Activated naive CD4-positive, alpha-beta T cell treated with anti-CD3 and anti-CD28 coated beads for 36 hours (primary cell): ENCODE data around the gene BOD1L1. TPM values are rescaled to one million over a fixed set of nuclear protein-coding genes. Genes with fewer than 3 reads are reported as not detected.

Experiments used
- CTCF ChIA-PET: fragments of 350-600 bp; sonication (Branson Sonifier 250); formaldehyde crosslinking; loops from one replicate; lab custom pipeline; 2021; ENCODE audit warnings: antibody characterized with exemption; lab: Charles Lee
- DNase-seq: peaks from one replicate; pipeline ENCODE4 v3.0.0-alpha.2; 2020
- H3K27ac Mint-ChIP-seq: one replicate; pipeline ENCODE4 v1.8.0; 2021; ENCODE audit warnings: mild to moderate bottlenecking, mixed read lengths
- H3K27me3 Mint-ChIP-seq: one replicate; pipeline ENCODE4 v1.8.0; 2021; ENCODE audit warnings: low read depth, mixed read lengths
- H3K36me3 Mint-ChIP-seq: one replicate; pipeline ENCODE4 v1.8.0; 2021; ENCODE audit warnings: low read depth, mixed read lengths
- H3K4me1 Mint-ChIP-seq: one replicate; pipeline ENCODE4 v1.8.0; 2021; ENCODE audit warnings: low read depth, mixed read lengths
- H3K4me3 Mint-ChIP-seq: one replicate; pipeline ENCODE4 v1.8.0; 2021; ENCODE audit warnings: mild to moderate bottlenecking, moderate library complexity, mixed read lengths
- H3K9me3 Mint-ChIP-seq: one replicate; pipeline ENCODE4 v1.8.0; 2021; ENCODE audit warnings: mixed read lengths
- intact Hi-C: fragments of 100-400 bp; cut with micrococcal nuclease; formaldehyde crosslinking; loops from one replicate; pipeline ENCODE4 v1.15.1; 2023
- total RNA-seq, 2 experiments: library from RNA; stranded (reverse); gene quantifications; one replicate each; pipeline ENCODE4 v1.2.3, GENCODE V29; 2021

The BOD1L1 gene
- total RNA-seq, 2 experiments from 2014 or later = 24.2 to 24.3 TPM

DNA sequence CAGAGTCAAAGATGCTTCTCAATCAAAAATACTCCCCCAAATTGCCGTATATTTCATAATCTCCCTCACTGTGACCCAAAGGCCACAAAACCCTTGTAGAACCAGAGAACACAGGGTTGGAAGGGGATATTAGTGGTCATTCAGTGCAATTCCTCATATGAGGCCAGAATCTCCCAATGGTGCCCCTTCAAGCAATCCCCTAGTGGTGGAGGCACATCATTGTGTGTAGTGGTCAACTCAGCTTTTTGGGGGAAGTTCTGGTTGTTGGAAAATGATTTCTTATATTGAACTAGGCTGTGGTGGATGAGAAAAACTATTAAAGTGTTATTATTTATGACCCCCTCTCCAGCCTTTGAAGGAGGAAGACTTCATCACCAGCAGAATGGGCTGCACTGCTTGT, 17.6 kb upstream of the BOD1L1 start:
- Mint-ChIP-seq H3K4me1 (peaks cover 2% of the 10 kb centered on the region), H3K36me3 (no peaks in the 10 kb centered on the region), H3K27me3 (peaks cover 22% of the 10 kb centered on the region), H3K27ac (no peak overlapping the region), H3K9me3 (no peaks in the 10 kb centered on the region), H3K4me3 (no peak overlapping the region)
- DNase-seq = no peak
- CTCF ChIA-PET = interaction anchor here (7.4 kb wide), 1 partner anchor 10 kb away, joined by 49 read pairs; no protein-coding TSS in a partner anchor
- intact Hi-C loops = no loop called here

DNA sequence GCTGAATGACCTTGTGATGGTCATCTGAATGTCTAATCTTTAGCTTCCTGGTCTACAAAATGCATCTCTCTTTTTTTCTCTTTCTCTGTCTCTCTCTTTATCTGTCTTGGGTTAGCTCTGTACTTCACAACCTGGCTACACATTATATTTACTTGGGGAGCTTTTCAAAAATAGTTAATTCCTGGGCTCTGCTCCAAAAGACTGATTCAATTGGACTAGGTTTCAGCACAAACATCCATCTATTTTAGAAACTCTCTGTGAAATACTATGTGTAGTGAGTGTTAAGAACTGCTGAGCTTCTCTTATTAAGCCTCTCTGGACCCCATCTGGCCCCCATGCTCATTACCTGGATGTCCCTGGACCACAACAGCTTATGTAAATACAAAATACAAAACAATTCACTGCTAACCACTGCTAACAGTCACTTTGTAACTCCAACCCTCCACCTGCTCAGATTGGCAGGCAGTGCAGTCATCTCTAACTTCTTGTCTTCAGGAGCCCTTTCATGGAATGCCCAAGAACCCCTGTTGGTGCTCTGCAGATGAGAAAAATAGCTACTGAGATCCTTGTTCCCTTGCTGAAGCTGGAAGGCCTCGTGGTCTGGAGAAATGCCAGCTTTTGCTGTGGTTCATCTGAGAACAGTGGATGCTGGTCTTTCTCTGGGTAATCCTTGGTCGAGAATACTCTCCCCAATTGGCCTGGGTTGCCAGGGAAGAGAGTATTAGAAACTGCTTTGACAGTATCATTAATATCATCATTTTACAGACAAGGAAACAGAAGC, 14.8 kb upstream of the BOD1L1 start:
- no peak for DNase-seq
- no peaks in the 10 kb centered on the region for H3K36me3 Mint-ChIP-seq
- intact Hi-C loops = no loop called here
- H3K27ac Mint-ChIP-seq = no peak overlapping the region
- no peak overlapping the region for H3K4me3 Mint-ChIP-seq
- peaks cover 2% of the 10 kb centered on the region for H3K4me1 Mint-ChIP-seq
- H3K9me3 Mint-ChIP-seq = no peaks in the 10 kb centered on the region
- CTCF ChIA-PET = interaction anchor here (7.4 kb wide), 1 partner anchor 13 kb away, joined by 49 read pairs; no protein-coding TSS in a partner anchor
- H3K27me3 Mint-ChIP-seq = peaks cover 28% of the 10 kb centered on the region

DNA sequence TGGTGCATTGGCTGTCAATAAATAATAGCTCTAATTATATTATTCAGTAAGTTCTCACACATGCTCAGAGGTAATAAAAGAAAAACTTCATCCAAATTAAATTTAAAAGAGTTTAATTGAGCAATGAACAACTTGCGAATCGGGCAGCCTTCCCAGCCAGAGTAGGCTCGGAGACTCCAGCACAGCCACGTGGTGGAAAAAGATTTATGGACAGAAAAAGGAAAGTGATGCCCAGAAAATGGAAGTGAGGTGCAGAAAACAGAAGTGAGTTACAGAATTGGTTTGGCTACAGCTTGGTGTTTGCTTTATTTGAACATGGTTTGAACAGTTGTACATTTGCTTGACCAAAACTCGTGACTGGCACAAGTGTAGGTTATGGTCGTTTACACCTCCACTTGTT, 13.6 kb upstream of the BOD1L1 start:
- H3K27ac Mint-ChIP-seq = no peak overlapping the region
- intact Hi-C loops = no loop called here
- no peak for DNase-seq
- no peaks in the 10 kb centered on the region for H3K36me3 Mint-ChIP-seq
- CTCF ChIA-PET = interaction anchor here (7.4 kb wide), 1 partner anchor 14 kb away, joined by 49 read pairs; no protein-coding TSS in a partner anchor
- no peaks in the 10 kb centered on the region for H3K4me1 Mint-ChIP-seq
- no peak overlapping the region for H3K4me3 Mint-ChIP-seq
- H3K27me3 Mint-ChIP-seq = peaks cover 28% of the 10 kb centered on the region
- H3K9me3 Mint-ChIP-seq = no peaks in the 10 kb centered on the region

DNA sequence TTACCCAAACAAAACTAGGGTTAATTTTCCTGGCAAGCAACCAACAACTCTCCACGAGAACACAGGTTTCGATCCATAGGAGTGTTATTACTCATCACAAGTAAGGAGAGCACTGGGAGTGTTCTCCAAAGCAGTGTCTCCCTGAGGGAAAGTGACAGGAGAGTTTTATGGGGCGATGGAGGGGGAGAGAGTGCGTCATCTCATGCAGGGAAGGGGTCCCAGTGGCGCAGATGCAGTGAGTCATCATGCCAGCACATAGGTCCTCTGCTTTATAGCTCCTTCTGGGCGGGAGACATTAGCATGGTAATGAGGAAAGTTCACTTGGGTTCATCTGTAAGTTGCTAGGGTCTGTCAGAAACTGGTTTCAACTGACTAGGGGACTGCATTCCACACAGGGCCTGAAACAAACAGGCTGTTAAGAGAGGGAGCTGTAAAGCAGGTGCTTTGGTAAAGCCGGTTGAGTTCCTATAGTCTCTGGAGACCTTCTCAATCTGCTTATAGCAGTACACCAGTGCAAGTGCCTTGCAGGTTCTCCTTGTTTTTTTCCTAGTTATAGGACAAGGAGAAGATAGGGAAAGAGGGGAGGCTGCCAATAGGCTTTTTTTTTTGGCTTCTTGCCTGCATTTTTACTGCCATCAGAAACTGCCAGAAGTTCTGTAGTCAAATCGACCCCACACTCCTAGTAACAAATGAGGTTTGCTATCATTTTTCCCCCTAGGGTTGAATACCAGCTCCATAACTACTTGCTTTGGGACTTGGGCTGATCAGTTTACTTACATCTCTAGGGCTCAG, 12.8 kb upstream of the BOD1L1 start:
- no peak for DNase-seq
- Mint-ChIP-seq H3K27ac (no peak overlapping the region), H3K4me1 (no peaks in the 10 kb centered on the region), H3K4me3 (no peak overlapping the region), H3K27me3 (peaks cover 28% of the 10 kb centered on the region), H3K36me3 (no peaks in the 10 kb centered on the region), H3K9me3 (no peaks in the 10 kb centered on the region)
- intact Hi-C loops = no loop called here
- CTCF ChIA-PET = interaction anchor here (1.1 kb wide), 1 partner anchor 8 kb away, joined by 3 read pairs; no protein-coding TSS in a partner anchor

- Mint-ChIP-seq H3K4me1 (no peaks in the 10 kb centered on the region), H3K36me3 (no peaks in the 10 kb centered on the region), H3K27me3 (peaks cover 9% of the 10 kb centered on the region), H3K4me3 (no peak overlapping the region), H3K27ac (no peak overlapping the region), H3K9me3 (no peaks in the 10 kb centered on the region)
- intact Hi-C loops = no loop called here
- no peak for DNase-seq
- CTCF ChIA-PET = no interaction called here
Observed at GRCh38 chr4:13635286-13635799, 7.8 kb upstream of the BOD1L1 start.

DNA sequence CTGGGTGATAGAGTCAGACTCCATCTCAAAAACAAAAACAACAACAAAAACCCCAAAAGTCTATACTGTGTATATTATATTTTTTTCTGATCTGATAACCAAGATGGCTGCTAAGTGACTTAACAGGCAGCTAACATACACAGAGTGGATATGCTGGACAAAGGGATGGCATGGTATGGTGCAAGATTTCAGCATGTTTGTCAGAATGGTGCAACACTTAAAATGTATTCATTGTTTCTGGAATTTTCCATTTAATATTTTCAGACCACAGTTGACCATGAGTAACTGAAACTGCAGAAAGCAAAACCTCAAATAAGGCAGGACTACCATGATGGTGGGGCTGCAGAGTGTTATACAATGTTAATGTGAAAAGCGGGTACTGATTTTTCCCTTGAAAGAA, 6.1 kb upstream of the BOD1L1 start:
- H3K4me3 Mint-ChIP-seq = no peak overlapping the region
- intact Hi-C loops = no loop called here
- H3K27me3 Mint-ChIP-seq = no peaks in the 10 kb centered on the region
- CTCF ChIA-PET = interaction anchor here (2.0 kb wide), 1 partner anchor 21 kb away, joined by 5 read pairs; no protein-coding TSS in a partner anchor
- no peak for DNase-seq
- no peaks in the 10 kb centered on the region for H3K9me3 Mint-ChIP-seq
- peaks cover 4% of the 10 kb centered on the region for H3K4me1 Mint-ChIP-seq
- no peaks in the 10 kb centered on the region for H3K36me3 Mint-ChIP-seq
- no peak overlapping the region for H3K27ac Mint-ChIP-seq

DNA sequence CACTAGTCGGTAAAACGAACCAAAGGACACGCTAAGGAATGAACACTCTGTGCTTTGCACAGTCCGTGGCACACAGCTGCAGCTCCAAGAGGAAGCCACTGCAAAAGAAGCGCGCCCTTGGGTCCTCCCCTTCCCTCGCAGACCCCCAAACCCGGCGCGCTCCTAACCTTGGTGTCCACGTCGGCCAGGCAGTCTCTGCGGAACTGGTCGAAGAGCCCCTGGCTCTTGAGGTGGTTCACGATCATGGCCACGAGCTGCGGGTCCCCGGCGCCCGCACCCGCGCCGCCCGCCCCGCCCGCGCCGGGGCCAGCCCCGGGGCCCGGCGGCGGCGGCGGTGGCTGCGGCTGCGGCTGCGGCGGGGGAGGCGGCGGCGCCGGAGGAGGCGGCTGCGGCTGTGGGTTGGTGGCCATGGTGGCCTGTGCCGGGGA, 333 bp downstream of the BOD1L1 start:
- Mint-ChIP-seq H3K27me3 (no peaks in the 10 kb centered on the region), H3K27ac (peak overlapping the region; percentile 92), H3K36me3 (peaks cover 6% of the 10 kb centered on the region), H3K4me3 (peak overlapping the region; percentile 95), H3K4me1 (peaks cover 52% of the 10 kb centered on the region), H3K9me3 (no peaks in the 10 kb centered on the region)
- intact Hi-C loops = loop anchor here (1.0 kb wide), 3 partner anchors 27 to 1375 kb away; partner anchors contain the start of genes CPEB2 and RAB28
- DNase-seq = peak; percentile 32
- CTCF ChIA-PET = interaction anchor here (2.4 kb wide), 1 partner anchor 27 kb away, joined by 14 read pairs; no protein-coding TSS in a partner anchor

- peaks cover 54% of the 10 kb centered on the region for H3K4me1 Mint-ChIP-seq
- H3K9me3 Mint-ChIP-seq = no peaks in the 10 kb centered on the region
- intact Hi-C loops = loop anchor here (1.0 kb wide), 3 partner anchors 28 to 1376 kb away; partner anchors contain the start of genes CPEB2 and RAB28
- DNase-seq = no peak
- CTCF ChIA-PET = no interaction called here
- peaks cover 6% of the 10 kb centered on the region for H3K36me3 Mint-ChIP-seq
- H3K4me3 Mint-ChIP-seq = peak overlapping the region; percentile 84
- peak overlapping the region; percentile 72 for H3K27ac Mint-ChIP-seq
- no peaks in the 10 kb centered on the region for H3K27me3 Mint-ChIP-seq
Observed at GRCh38 chr4:13626492-13627177, 890 bp downstream of the BOD1L1 start.

DNA sequence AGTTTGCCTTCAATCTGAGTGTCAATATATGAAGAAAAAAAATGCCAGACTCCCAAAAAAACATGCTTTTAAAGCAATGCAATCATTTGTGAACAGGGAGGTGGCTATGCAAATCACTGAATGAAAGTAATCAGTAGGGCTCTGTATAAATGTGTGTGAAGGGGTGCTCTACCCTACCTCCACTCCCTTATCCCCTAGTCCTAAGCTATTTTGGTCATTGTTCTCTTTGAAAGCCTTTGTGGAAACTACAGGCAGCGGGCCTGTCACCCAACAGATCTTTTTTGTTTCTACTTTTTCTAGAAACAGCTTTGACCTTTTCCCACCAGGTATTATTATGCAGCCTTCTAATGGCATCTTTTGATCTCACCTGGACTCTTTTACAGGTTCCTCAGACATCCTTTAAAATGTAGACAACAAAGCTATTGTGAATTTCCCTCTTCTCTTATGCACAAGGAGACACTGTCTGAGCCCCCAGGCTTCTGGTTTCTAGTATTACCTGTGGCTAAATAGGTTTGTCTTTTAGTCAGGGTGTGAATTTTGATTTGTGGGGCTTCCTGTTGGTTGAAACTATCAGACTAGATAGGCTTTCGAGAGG, 9.2 kb downstream of the BOD1L1 start:
- CTCF ChIA-PET = no interaction called here
- no peak overlapping the region for H3K4me3 Mint-ChIP-seq
- peaks cover 19% of the 10 kb centered on the region for H3K36me3 Mint-ChIP-seq
- no peak for DNase-seq
- H3K27me3 Mint-ChIP-seq = no peaks in the 10 kb centered on the region
- peaks cover 46% of the 10 kb centered on the region for H3K4me1 Mint-ChIP-seq
- no peaks in the 10 kb centered on the region for H3K9me3 Mint-ChIP-seq
- no peak overlapping the region for H3K27ac Mint-ChIP-seq
- intact Hi-C loops = no loop called here

DNA sequence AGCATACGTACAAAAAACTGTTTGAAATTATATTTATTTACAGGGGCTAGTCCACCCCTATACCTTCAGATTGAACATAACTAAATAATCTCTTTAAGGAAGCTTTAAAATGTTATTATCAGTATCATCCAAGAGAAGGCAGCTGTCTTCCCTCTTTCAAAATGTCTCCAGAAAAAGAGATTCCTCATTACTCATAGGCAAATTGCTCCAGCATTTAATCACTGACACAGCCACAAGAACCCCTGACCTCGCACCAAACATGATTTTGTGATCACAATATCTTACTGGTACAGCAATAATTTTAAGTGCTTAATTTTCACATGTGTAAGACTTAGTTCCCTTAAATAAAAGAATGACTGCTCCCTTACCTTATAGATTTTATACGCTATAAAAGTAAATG, 9.7 kb downstream of the BOD1L1 start:
- peaks cover 21% of the 10 kb centered on the region for H3K36me3 Mint-ChIP-seq
- intact Hi-C loops = no loop called here
- H3K4me1 Mint-ChIP-seq = peaks cover 42% of the 10 kb centered on the region
- H3K4me3 Mint-ChIP-seq = no peak overlapping the region
- no peak for DNase-seq
- no peaks in the 10 kb centered on the region for H3K9me3 Mint-ChIP-seq
- H3K27me3 Mint-ChIP-seq = no peaks in the 10 kb centered on the region
- no peak overlapping the region for H3K27ac Mint-ChIP-seq
- CTCF ChIA-PET = interaction anchor here (0.6 kb wide), 1 partner anchor 1612 kb away, joined by 3 read pairs; no protein-coding TSS in a partner anchor

GRCh38 chr4:13616597-13616996, 10.9 kb downstream of the BOD1L1 start:
- H3K36me3 Mint-ChIP-seq = peaks cover 24% of the 10 kb centered on the region
- no peaks in the 10 kb centered on the region for H3K27me3 Mint-ChIP-seq
- CTCF ChIA-PET = interaction anchor here (0.9 kb wide), 1 partner anchor 38 kb away, joined by 3 read pairs; no protein-coding TSS in a partner anchor

More at GRCh38 chr4:13616597-13616996, 10.9 kb downstream of the BOD1L1 start:
- no peak for DNase-seq
- Mint-ChIP-seq H3K4me3 (no peak overlapping the region), H3K9me3 (no peaks in the 10 kb centered on the region), H3K4me1 (peaks cover 33% of the 10 kb centered on the region), H3K27ac (no peak overlapping the region)
- intact Hi-C loops = no loop called here
